Activated CD4-positive, alpha-beta T cell treated with anti-CD3 and anti-CD28 coated beads, Interleukin-2, amount 50 U/mL, for 48 hours (primary cell): ENCODE results near the gene PBRM1.
"Not testable (repeated sequence)": the region's sequence is repeated elsewhere in the genome, so short reads cannot be mapped to it uniquely, and the experiment has no call there.

ENCODE experiments used
- DNase-seq, 2 experiments: peaks; one replicate each; pipeline ENCODE4 v3.0.0-alpha.2; 2020

PBRM1 gene

GRCh38 chr3:52685709-52686691 is at the start of gene PBRM1, which contains the start of gene GNL3:
TSS of gene PBRM1 (minus strand) at chr3:52685913.
TSS of gene GNL3 (plus strand) at chr3:52686032. CDS start at chr3:52686093, 61 bp downstream.
- DNase-seq: peak; percentile 90 to 92

GRCh38 chr3:52733256-52733891 is 47.7 kb upstream of the PBRM1 start:
- DNase-seq: no peak

- no peak for DNase-seq
Measured at GRCh38 chr3:52731590-52731989, 45.9 kb upstream of the PBRM1 start.

DNA sequence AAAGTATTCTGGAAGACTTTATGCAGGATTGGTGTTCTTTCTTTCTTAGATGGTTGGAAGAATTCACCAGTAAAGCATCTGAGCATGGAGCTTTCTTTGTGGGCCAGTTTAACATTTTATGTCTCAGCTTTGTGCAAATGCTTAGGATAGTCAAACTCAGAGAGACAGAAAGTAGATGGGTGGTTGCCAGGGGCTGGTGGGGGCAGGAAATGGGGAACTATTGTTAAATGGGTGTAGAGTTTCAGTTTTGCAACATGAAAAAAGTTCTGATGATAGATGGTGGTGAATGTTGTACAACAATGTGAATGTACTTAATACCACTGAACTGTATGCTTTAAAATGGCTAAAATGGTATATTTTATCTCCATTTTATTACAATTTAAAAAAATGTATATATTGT is 45.0 kb upstream of the PBRM1 start:
- no peak for DNase-seq

- DNase-seq: not testable (repeated sequence)
Measured at GRCh38 chr3:52728753-52729152, 43.0 kb upstream of the PBRM1 start.

DNA sequence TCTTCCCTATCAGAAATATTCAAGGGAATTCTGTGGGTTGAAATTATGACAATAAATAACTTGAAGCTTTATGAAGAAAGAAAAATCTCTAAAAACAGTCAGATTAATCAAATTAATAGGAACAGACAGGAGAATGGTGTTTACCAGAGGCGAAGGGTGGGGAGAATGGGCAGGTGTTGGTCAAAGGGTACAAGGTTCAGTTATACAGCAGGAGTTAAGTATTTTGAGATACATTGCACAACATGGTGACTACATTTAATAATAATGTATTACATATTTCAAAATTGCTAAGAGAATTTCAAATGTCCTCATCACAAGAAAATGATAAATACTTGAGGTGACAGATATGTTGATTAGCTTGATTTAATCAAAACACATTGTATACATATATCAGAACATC is 38.8 kb upstream of the PBRM1 start:
- DNase-seq: no peak

- DNase-seq: no peak
Measured at GRCh38 chr3:52723935-52724334, 38.2 kb upstream of the PBRM1 start.

DNA sequence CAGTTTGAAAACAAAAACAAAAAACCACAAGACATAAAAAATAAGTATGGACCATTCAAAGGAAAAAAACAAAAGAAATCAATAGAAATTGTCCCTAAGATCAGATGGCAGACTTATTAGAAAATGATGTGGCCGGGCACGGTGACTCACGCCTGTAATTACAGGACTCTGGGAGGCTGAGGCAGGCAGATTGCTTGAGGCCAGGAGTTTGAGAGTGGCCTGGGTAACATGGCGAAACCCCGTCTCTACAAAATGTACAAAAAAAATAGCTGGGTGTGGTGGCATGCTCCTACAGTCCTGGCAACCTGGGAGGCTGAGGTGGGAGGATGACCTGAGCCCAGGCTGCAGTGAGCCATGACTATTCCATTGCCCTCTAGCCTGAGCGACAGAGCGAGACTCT is 36.8 kb upstream of the PBRM1 start:
- no peak for DNase-seq

- no peak for DNase-seq
Measured at GRCh38 chr3:52721730-52722008, 36.0 kb upstream of the PBRM1 start.

GRCh38 chr3:52721002-52721729 is 35.5 kb upstream of the PBRM1 start:
- no peak for DNase-seq

GRCh38 chr3:52719618-52720017 is 33.9 kb upstream of the PBRM1 start:
- DNase-seq: no peak

GRCh38 chr3:52715714-52716305 is 30.1 kb upstream of the PBRM1 start:
- DNase-seq: no peak

GRCh38 chr3:52714335-52715302 is 28.9 kb upstream of the PBRM1 start:
- DNase-seq: no peak

DNA sequence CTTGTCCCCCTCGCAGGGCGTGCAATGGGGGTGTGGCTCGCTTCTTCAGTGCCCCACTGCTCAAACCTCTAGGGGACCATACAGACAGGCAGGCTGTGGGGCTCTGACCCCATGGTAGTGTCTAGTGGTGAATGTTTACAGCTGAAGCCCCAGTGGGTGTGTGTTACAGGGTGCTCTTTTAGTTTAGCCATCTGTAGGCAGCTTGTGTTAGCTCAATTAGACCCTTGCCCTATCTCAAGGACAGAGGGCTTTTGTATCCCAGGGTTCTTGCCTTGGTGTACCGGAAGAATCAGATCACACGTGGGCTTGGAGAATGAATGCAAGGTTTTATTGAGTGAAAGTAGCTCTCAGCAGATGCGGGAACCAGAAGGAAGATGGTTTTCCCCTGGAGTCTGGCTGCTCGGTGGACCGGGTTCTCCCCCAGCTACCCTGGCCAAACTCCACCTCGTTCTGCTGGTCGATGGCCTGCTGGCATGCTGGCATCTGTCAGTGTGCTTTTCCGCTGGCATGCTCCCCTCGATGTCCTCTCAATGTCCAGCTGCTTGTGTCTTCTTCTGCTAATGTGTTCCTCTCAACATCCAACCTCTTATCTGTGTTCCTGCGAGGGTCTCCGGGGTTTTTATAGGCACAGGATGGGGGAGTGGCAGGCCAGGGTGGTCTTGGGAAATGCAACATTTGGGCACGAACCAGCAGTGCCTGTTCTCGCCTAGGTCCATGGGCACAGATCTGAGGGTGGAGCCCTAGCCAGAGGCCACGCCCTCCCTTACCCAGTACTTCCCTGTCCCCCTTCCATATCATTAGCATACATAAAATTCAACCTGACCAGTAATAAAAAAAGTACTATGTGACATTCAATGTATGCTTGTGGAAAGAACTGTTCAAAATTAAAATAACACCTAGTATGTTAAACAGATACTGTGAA is 26.8 kb upstream of the PBRM1 start:
- DNase-seq: no peak

DNA sequence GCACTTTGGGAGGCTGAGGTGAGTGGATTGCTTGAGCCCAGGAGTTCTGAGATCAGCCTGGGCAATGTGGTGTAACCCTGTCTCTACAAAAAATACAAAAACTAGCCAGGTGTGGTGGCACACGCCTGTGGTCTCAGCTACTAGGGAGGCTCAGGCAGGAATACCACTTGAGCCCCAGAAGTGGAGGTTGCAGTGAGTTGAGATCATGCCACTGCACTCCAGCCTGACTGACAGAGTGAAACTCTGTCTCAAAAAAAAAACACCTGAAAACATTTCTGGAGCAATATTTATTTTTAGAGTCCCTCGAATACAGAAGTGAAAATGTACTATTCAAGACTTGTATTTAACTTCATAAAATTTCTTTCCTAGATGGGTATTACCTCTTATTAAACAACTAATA is 24.8 kb upstream of the PBRM1 start:
- no peak for DNase-seq

DNA sequence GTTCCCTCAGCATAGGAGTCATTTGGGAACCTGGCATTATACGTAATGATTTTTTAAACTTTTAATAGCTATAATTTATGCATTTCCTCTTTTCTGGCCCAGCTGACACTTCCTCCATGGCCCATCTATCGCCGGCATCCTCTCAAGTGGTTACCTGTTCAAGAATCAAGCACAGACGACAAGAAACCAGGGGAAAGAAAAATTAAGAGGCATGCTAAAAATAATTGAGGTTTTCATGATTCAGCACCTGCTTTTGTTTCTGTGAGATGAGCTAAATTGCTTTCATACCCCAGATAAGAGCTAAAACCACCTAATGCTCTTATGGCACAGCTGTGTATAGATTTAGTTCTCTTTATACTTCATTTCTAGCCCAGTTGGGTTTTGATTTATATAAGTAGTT is 21.9 kb upstream of the PBRM1 start:
- no peak for DNase-seq

DNA sequence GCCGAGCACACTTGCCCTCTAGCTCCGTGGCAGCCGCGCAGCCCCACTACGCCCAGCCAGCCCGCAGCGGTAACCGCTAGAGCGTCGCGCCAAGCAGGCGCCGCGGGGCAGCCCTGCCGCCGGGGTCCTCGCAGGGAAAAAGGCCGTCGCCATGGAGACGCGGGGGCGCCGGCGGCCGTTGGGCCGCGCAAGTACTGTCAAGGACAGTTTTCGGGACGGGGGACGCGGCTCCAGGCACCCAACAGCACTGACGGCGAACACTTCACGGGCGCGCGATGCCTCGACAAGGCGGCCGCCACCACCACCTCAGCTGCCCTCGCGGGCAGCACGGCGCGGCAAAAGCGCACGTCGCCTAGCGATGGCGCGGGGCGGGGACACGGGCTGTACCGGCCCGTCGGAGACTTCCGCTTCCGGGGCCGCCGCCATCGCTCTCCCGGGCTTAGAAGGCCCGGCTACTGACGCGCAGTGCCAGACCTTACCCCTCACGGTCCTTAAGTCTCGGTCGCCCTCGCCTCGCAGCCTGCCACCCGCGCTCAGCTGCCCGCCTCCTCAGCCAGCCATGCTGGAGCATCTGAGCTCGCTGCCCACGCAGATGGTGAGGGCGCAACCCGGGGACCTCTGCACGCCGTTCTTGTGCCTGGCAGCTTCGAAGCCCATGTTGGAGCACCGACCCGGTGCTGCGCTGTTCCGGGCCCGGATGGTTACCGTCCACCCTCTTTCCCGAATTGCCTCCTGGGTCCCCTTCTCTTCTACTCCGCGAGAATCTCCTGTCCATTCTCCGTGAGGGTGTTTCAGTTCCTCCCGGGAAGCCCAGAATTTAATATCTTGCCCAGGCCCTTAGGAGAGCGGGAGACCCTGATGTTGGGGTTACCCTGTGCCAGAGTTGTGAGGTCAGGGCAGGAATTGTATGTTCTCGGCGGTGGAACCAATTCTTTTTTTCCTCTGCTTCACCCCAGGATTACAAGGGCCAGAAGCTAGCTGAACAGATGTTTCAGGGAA is 20.3 kb upstream of the PBRM1 start, which contains the start of the genes GLT8D1 and SPCS1:
Gene GLT8D1, minus strand, starts transcription at position 104 of the 999 bp plus-strand sequence. CDS start 5,331 bp downstream, outside the sequence.
Gene SPCS1, plus strand, starts transcription at position 419 of the 999 bp plus-strand sequence. Its CDS starts 141 bp downstream, at position 560.
- peak; percentile 82 to 85 for DNase-seq

GRCh38 chr3:52705438-52705687 is 19.6 kb upstream of the PBRM1 start:
- DNase-seq: no peak
